A549 (cell line): ENCODE measurements around the gene ERBB2. TPM values are rescaled to one million over a fixed set of nuclear protein-coding genes. Genes with fewer than 3 reads are reported as not detected.
"Not testable (repeated sequence)": the region's sequence is repeated elsewhere in the genome, so short reads cannot be mapped to it uniquely, and the experiment has no call there.

Experiments
- ATAC-seq, 2 experiments: fragments of 200-7000 bp in 1 of 2; fragments of >200 bp in 1 of 2; cut with Nextera tagmentation in 1 of 2; cut with Tn5 transposase in 1 of 2; 3 replicates each; pipeline versions ENCODE4 v1.8.0 to v1.9.1; 2018 to 2020; ENCODE audit warnings: mild to moderate bottlenecking in 1 of 2, moderate library complexity in 1 of 2
- CTCF ChIA-PET: fragments of 300-600 bp; sonication (Branson Sonifier 250); formaldehyde crosslinking; extraction: SDS; loops from one replicate; lab custom pipeline; 2021; ENCODE audit warnings: antibody characterized with exemption, inconsistent platforms; lab: Yijun Ruan, JAX
- POLR2A ChIA-PET: fragments of 350-600 bp; formaldehyde crosslinking; extraction: SDS; loops from one replicate; lab custom pipeline; 2021; ENCODE audit warnings: antibody characterized with exemption, inconsistent platforms; lab: Yijun Ruan, JAX
- DNase-seq, 2 experiments: peaks; one replicate each; pipeline versions ENCODE4 v3.0.0 to v3.0.0-alpha.2; 2011 to 2016; ENCODE audit warnings: low read depth in 1 of 2, low spot score in 1 of 2
- FAIRE-seq: peaks from 2 replicates; lab custom pipeline; 2011; peaks lifted over from hg19 to GRCh38; lab: Jason Lieb, UNC
- H3K27ac ChIP-seq, 2 experiments: fragments of >200 bp; sonication (Bioruptor Twin); formaldehyde crosslinking; 3 replicates each; pipeline ENCODE4 v1.5.1; 2016 to 2017
- H3K4me1 ChIP-seq: fragments of >200 bp; sonication (Bioruptor Twin); formaldehyde crosslinking; 3 replicates; pipeline ENCODE4 v1.6.1; 2016
- H3K4me2 ChIP-seq: fragments of >200 bp; sonication (Bioruptor Twin); formaldehyde crosslinking; 3 replicates; pipeline ENCODE4 v1.6.1; 2016
- H3K4me3 ChIP-seq: fragments of >200 bp; sonication (Bioruptor Twin); formaldehyde crosslinking; 3 replicates; pipeline ENCODE4 v1.5.1; 2016
- H3K9me3 ChIP-seq: fragments of >200 bp; sonication (Bioruptor Twin); formaldehyde crosslinking; 3 replicates; pipeline ENCODE4 v1.6.1; 2016
- CBX2 ChIP-seq: fragments of 200-600 bp; sonication (generic); IDR thresholded peaks from 2 replicates; pipeline ENCODE4 v1.6.1; 2016; ENCODE audit warnings: low read depth, mild to moderate bottlenecking, borderline replicate concordance
- FOSB ChIP-seq: fragments of 250-450 bp; sonication (Bioruptor Pico); IDR thresholded peaks from 2 replicates; pipeline ENCODE4 v1.5.0; 2020; ENCODE audit warnings: mild to moderate bottlenecking, moderate library complexity
- GATA3 ChIP-seq: IDR thresholded peaks from 2 replicates; pipeline ENCODE4 v1.6.1; 2012; ENCODE audit warnings: borderline replicate concordance
- HDAC2 ChIP-seq: fragments of 200-600 bp; sonication (generic); IDR thresholded peaks from 2 replicates; pipeline ENCODE4 v1.6.1; 2016
- JUN ChIP-seq, 2 experiments: fragments of >200 bp; sonication (Bioruptor Twin); formaldehyde crosslinking; IDR thresholded peaks; 2 replicates in 1 of 2; 3 replicates in 1 of 2; pipeline ENCODE4 v1.6.1; 2016 to 2017
- NFE2L2 ChIP-seq: fragments of 150-350 bp; conservative IDR thresholded peaks from 2 replicates; pipeline ENCODE4 v1.6.1; 2014; ENCODE audit warnings: low read length
- NR3C1 ChIP-seq: fragments of >200 bp; sonication (Bioruptor Twin); formaldehyde crosslinking; IDR thresholded peaks from 3 replicates; pipeline ENCODE4 v1.6.1; 2017
- PHF8 ChIP-seq: fragments of 200-600 bp; sonication (generic); IDR thresholded peaks from 2 replicates; pipeline ENCODE4 v1.6.1; 2016; ENCODE audit warnings: low read depth, mild to moderate bottlenecking, antibody characterized with exemption, moderate library complexity, borderline replicate concordance
- POLR2AphosphoS2 ChIP-seq: conservative IDR thresholded peaks from 2 replicates; pipeline ENCODE4 v1.6.1; 2012; ENCODE audit warnings: low read length, improper control_type of control experiment, inconsistent platforms
- SMC3 ChIP-seq: fragments of >200 bp; sonication (Bioruptor Twin); formaldehyde crosslinking; IDR thresholded peaks from 3 replicates; pipeline ENCODE4 v1.6.1; 2018; ENCODE audit warnings: inconsistent platforms
- TP53 ChIP-seq: fragments of 250-450 bp; sonication (Bioruptor Pico); IDR thresholded peaks from 2 replicates; pipeline ENCODE4 v1.5.0; 2021; ENCODE audit warnings: mild to moderate bottlenecking, moderate library complexity
- WGBS: methylation state at CpG from one replicate; pipeline ENCODE4 v1.1.6; 2017; ENCODE audit errors: missing lambda C conversion rate; 5-methylcytosine and 5-hydroxymethylcytosine counted together
- polyA plus RNA-seq, 4 experiments: library from polyadenylated mRNA; depleted of rRNA in 3 of 4; stranded (reverse); fragments of >200 nt; fragmentation: RNase III in 1 of 4; extraction: RNeasy Plus Mini Kit Qiagen cat#74134 plus additional on column Dnase treatment in 1 of 4; gene quantifications; 2 replicates in 3 of 4; 3 replicates in 1 of 4; pipeline ENCODE4 v1.2.3, GENCODE V29; 2011 to 2017
- TF ChIP-seq, protein P1 (sequence below): fragments of 150-350 bp; IDR thresholded peaks from 2 replicates; pipeline ENCODE4 v1.6.1; 2014; ENCODE audit warnings: low read depth, mild to moderate bottlenecking, low read length
- TF ChIP-seq, protein P2 (sequence below): fragments of 250-450 bp; sonication (Bioruptor Pico); IDR thresholded peaks from 2 replicates; pipeline ENCODE4 v1.5.0; 2020; ENCODE audit warnings: low read depth, mild to moderate bottlenecking, moderate library complexity

ERBB2 gene
- polyA plus RNA-seq, 2 of the 4 experiments (the other 2 are of a cell fraction), result 22.4 to 32.0 TPM

DNA sequence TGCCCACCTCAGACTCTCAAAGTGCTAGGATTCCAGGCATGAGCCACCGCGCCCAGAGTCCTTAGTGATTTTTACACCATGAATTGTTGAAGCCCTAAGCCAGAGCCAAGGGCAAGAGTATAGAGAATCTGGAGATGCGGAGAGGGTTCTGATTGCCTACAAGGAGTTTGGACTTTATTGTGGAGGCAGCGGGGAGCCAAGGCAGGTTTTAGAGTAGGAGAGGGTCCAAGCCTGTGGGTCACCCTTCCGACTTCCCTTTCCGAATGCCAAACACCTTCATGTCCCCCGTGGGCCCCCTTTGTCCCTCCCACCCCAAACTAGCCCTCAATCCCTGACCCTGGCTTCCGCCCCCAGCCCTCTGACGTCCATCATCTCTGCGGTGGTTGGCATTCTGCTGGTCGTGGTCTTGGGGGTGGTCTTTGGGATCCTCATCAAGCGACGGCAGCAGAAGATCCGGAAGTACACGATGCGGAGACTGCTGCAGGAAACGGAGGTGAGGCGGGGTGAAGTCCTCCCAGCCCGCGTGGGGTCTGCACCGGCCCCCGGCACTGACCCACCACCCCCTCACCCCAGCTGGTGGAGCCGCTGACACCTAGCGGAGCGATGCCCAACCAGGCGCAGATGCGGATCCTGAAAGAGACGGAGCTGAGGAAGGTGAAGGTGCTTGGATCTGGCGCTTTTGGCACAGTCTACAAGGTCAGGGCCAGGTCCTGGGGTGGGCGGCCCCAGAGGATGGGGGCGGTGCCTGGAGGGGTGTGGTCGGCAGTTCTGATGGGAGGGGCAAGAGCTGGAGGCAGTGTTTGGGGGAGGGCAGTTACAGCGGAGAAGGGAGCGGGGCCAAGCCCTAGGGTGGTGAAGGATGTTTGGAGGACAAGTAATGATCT, 23.3 kb downstream of the ERBB2 start:
- TF ChIP-seq JUN (IDR thresholded peaks at IDR 0.05), result 0 out of 5 replicates have a peak, but pooled peaks of 1 of the 2 experiments have one; percentile 3
- TF ChIP-seq FOSB (CRISPR knock-in tag), result no peak
- TF ChIP-seq GATA3, result no peak
- no peak for TF ChIP-seq HDAC2
- ChIA-PET CTCF (interaction anchor here (0.9 to 1.7 kb wide), 4 partner anchors 23 to 152 kb away, joined by 3 to 6 read pairs (median 4); partner anchors contain the start of gene ERBB2), POLR2A (no interaction called here)
- ATAC-seq, result peak; percentile 36 to 70; a peak in 4 of 6 replicates
- WGBS, result 87% methylated on average over 34 of the region's 34 CpGs
- H3K4me2 ChIP-seq, result no peak overlapping the region
- peaks cover 4% of the 10 kb centered on the region; the same call in 1 of the 3 replicates for H3K4me1 ChIP-seq
- FAIRE-seq, result no peak
- H3K4me3 ChIP-seq, result no peak overlapping the region
- DNase-seq, result peak in 1 of 2 experiments; percentile 41
- H3K9me3 ChIP-seq, result no peaks in the 10 kb centered on the region
- no peak overlapping the region for H3K27ac ChIP-seq

DNA sequence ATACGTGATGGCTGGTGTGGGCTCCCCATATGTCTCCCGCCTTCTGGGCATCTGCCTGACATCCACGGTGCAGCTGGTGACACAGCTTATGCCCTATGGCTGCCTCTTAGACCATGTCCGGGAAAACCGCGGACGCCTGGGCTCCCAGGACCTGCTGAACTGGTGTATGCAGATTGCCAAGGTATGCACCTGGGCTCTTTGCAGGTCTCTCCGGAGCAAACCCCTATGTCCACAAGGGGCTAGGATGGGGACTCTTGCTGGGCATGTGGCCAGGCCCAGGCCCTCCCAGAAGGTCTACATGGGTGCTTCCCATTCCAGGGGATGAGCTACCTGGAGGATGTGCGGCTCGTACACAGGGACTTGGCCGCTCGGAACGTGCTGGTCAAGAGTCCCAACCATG, 24.9 kb downstream of the ERBB2 start:
- Histone ChIP-seq H3K4me2 (no peak overlapping the region), H3K9me3 (no peaks in the 10 kb centered on the region), H3K27ac (no peak overlapping the region), H3K4me1 (peaks cover 8% of the 10 kb centered on the region), H3K4me3 (no peak overlapping the region)
- DNase-seq (no peak), FAIRE-seq (no peak), ATAC-seq (no peak)
- ChIA-PET POLR2A (no interaction called here), CTCF (interaction anchor here (0.7 to 1.9 kb wide), 6 partner anchors 12 to 103 kb away, joined by 3 to 8 read pairs (median 4); no protein-coding TSS in a partner anchor)
- 94% methylated on average over 13 of the region's 13 CpGs for WGBS
- no peak for TF ChIP-seq GATA3
- 0 out of 2 replicates have a peak, but pooled peaks have one; percentile 25 for TF ChIP-seq POLR2AphosphoS2

DNA sequence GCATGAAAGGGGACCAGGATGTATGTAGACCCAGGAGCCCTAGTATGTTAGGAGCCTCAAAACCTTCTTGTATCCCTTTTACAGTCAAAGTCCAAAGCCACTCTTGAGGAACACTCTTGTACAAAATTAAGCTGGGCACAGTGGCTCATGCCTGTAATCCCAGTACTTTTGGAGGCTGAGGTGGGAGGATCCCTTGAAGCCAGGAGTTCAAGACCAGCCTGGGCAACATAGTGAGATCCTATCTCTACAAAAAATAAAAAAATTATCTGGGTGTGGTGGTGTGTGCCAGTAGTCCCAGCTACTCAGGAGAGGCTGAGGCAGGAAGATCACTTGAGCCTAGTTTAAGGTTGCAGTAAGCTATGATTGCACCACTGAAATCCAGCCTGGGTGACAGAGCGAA, 26.1 kb downstream of the ERBB2 start:
- H3K27ac ChIP-seq, H3K4me3 ChIP-seq, ATAC-seq, H3K4me1 ChIP-seq, DNase-seq, FAIRE-seq, H3K4me2 ChIP-seq, H3K9me3 ChIP-seq: not testable (repeated sequence)
- CTCF ChIA-PET, result interaction anchor here (1.2 to 1.9 kb wide), 7 partner anchors 10 to 104 kb away, joined by 3 to 8 read pairs (median 4); no protein-coding TSS in a partner anchor
- POLR2A ChIA-PET, result interaction anchor here (1.4 to 1.5 kb wide), 2 partner anchors 26 to 254 kb away, joined by 3 to 6 read pairs; partner anchors contain the start of gene ERBB2
- 100% methylated on average over 1 of the region's 1 CpG for WGBS

DNA sequence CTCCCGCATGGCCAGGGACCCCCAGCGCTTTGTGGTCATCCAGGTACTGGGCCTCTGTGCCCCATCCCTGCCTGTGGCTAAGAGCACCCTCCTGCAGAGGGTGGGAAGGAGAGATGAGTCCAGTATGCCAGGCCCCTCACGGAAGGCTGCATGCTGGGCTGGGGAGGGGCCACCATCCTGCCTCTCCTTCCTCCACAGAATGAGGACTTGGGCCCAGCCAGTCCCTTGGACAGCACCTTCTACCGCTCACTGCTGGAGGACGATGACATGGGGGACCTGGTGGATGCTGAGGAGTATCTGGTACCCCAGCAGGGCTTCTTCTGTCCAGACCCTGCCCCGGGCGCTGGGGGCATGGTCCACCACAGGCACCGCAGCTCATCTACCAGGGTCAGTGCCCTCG, 26.8 kb downstream of the ERBB2 start:
- TF ChIP-seq PHF8, result no peak
- no peak for ATAC-seq
- POLR2A ChIA-PET, result interaction anchor here (1.5 kb wide), 1 partner anchor 254 kb away, joined by 3 read pairs; no protein-coding TSS in a partner anchor
- Histone ChIP-seq H3K27ac (no peak overlapping the region), H3K4me2 (no peak overlapping the region), H3K9me3 (no peaks in the 10 kb centered on the region), H3K4me1 (peaks cover 9% of the 10 kb centered on the region), H3K4me3 (no peak overlapping the region)
- DNase-seq, result no peak
- no peak for FAIRE-seq
- 96% methylated on average over 9 of the region's 9 CpGs for WGBS
- CTCF ChIA-PET, result interaction anchor here (1.2 kb wide), 1 partner anchor 102 kb away, joined by 4 read pairs; no protein-coding TSS in a partner anchor

DNA sequence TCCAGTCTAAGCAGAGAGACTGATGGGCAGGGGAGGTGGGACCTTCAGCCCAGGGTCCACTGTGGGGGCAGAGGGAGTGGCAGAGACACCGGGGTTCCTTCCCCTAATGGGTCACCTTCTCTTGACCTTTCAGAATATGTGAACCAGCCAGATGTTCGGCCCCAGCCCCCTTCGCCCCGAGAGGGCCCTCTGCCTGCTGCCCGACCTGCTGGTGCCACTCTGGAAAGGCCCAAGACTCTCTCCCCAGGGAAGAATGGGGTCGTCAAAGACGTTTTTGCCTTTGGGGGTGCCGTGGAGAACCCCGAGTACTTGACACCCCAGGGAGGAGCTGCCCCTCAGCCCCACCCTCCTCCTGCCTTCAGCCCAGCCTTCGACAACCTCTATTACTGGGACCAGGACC, 27.7 kb downstream of the ERBB2 start:
- ChIA-PET CTCF (interaction anchor here (3.3 to 5.8 kb wide), 8 partner anchors 8 to 105 kb away, joined by 16 to 171 read pairs (median 44); partner anchors contain the start of genes ERBB2 and PNMT), POLR2A (no interaction called here)
- WGBS, result 71% methylated on average over 9 of the region's 10 CpGs
- FAIRE-seq (no peak), ATAC-seq (no peak), DNase-seq (no peak)
- H3K9me3 ChIP-seq, result no peaks in the 10 kb centered on the region
- H3K4me1 ChIP-seq, result peaks cover 9% of the 10 kb centered on the region
- H3K4me3 ChIP-seq, result no peak overlapping the region
- no peak for TF ChIP-seq TP53 (CRISPR knock-in tag)
- TF ChIP-seq JUN (IDR thresholded peaks at IDR 0.05), result 0 out of 5 replicates have a peak, but pooled peaks of 1 of the 2 experiments have one; percentile 14
- no peak overlapping the region for H3K4me2 ChIP-seq
- no peak overlapping the region for H3K27ac ChIP-seq

DNA sequence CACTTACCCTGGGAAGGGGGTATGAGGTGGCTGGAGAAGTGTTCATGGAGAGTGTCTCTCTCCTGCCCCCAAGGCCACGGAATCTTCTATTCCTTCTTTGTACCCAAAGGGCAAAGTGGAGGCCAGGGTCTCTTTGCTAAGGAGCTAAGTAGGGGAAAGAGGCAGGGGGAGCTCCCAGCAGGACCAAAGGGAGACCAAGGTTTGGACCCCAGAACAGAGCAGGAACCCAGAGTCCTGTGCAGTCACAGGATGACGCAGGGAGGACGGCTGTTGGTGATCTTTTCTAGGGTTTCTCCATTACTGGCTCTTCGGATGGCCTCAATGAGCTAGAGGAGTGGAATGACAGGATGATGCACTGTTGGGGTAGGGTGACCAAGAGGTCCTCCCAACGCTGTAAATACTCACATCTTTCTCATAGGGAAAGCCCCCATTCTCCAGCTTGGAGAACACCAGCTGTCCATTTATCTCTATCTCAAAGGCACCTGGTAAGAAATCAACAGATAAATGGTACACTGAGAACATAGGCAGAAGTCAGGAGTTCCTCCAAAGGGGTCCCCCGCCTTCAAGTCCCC, 29.5 kb downstream of the ERBB2 start:
- Histone ChIP-seq H3K27ac (peak overlapping the region; percentile 93 to 94), H3K9me3 (no peaks in the 10 kb centered on the region), H3K4me2 (peak overlapping the region; percentile 95), H3K4me3 (peak overlapping the region; percentile 60), H3K4me1 (peaks cover 6% of the 10 kb centered on the region)
- TF ChIP-seq NFE2L2 (no peak), CBX2 (no peak), GATA3 (no peak), NR3C1 (no peak), SMC3 (no peak), TP53 (CRISPR knock-in tag) (no peak)
- TF ChIP-seq, protein P1, sequence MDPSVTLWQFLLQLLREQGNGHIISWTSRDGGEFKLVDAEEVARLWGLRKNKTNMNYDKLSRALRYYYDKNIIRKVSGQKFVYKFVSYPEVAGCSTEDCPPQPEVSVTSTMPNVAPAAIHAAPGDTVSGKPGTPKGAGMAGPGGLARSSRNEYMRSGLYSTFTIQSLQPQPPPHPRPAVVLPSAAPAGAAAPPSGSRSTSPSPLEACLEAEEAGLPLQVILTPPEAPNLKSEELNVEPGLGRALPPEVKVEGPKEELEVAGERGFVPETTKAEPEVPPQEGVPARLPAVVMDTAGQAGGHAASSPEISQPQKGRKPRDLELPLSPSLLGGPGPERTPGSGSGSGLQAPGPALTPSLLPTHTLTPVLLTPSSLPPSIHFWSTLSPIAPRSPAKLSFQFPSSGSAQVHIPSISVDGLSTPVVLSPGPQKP, result no peak
- TF ChIP-seq, protein P2, sequence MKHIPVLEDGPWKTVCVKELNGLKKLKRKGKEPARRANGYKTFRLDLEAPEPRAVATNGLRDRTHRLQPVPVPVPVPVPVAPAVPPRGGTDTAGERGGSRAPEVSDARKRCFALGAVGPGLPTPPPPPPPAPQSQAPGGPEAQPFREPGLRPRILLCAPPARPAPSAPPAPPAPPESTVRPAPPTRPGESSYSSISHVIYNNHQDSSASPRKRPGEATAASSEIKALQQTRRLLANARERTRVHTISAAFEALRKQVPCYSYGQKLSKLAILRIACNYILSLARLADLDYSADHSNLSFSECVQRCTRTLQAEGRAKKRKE (CRISPR knock-in tag), result no peak
- FAIRE-seq (no peak), ATAC-seq (no peak), DNase-seq (no peak)
- CTCF ChIA-PET, result interaction anchor here (0.7 to 5.8 kb wide), 38 partner anchors 9 to 293 kb away, joined by 3 to 171 read pairs (median 6); partner anchors contain the start of genes ERBB2, PGAP3, PNMT and PPP1R1B
- POLR2A ChIA-PET, result interaction anchor here (0.6 to 3.2 kb wide), 18 partner anchors 10 to 762 kb away, joined by 3 to 42 read pairs (median 5); partner anchors contain the start of genes CDK12, ERBB2, FBXO47 and PGAP3
- 66% methylated on average over 6 of the region's 6 CpGs for WGBS
